Colonic mucosa (tissue), 4 donors: ENCODE measurements around the gene SLC17A2. TPM values are rescaled to one million over a fixed set of nuclear protein-coding genes. Genes with fewer than 3 reads are reported as not detected.

Source experiments
- DNase-seq: peaks from one replicate; pipeline ENCODE4 v3.0.0-alpha.2; 2020
- H3K27ac ChIP-seq: fragments of 200-600 bp; one replicate; pipeline ENCODE4 v1.8.0; 2021
- H3K27me3 ChIP-seq: fragments of 200-600 bp; one replicate; pipeline ENCODE4 v1.8.0; 2021
- H3K36me3 ChIP-seq: fragments of 200-600 bp; one replicate; pipeline ENCODE4 v1.8.0; 2021
- H3K4me1 ChIP-seq: fragments of 200-600 bp; one replicate; pipeline ENCODE4 v1.8.0; 2021; ENCODE audit warnings: mild to moderate bottlenecking
- H3K4me3 ChIP-seq: fragments of 200-600 bp; one replicate; pipeline ENCODE4 v1.8.0; 2021
- H3K9ac ChIP-seq, 2 donors: one replicate each; pipeline ENCODE4 v1.7.0; 2013; ENCODE audit warnings: control low read depth in 2 of 2, low read depth in 2 of 2, low read length in 2 of 2
- H3K9me3 ChIP-seq: fragments of 200-600 bp; one replicate; pipeline ENCODE4 v1.8.0; 2021
- intact Hi-C: fragments of 100-400 bp; cut with DNase I; formaldehyde crosslinking; loops from one replicate; pipeline ENCODE4 v1.14.1; 2022
- total RNA-seq, 2 donors: library from RNA; stranded (reverse); fragmentation: NEBNext Ultra II Directional in 1 of 2; extraction: Animal tissue kit (Norgen Biotek cat#: 25700) in 1 of 2; gene quantifications; one replicate each; pipeline ENCODE4 v1.2.1, GENCODE V29; 2021
- TF ChIP-seq, protein P1 (sequence below): fragments of 200-600 bp; IDR thresholded peaks from one replicate; pipeline ENCODE4 v1.8.0; 2022; ENCODE audit warnings: antibody characterized with exemption, mild to moderate bottlenecking
- donor health status: healthy.
- donor health status: DM: no; HTN: no; CAD: no.
- donor health status: DM: no; HTN: no; CAD: no.

The SLC17A2 gene
- total RNA-seq, 2 donors from 2014 or later, result not detected

DNA sequence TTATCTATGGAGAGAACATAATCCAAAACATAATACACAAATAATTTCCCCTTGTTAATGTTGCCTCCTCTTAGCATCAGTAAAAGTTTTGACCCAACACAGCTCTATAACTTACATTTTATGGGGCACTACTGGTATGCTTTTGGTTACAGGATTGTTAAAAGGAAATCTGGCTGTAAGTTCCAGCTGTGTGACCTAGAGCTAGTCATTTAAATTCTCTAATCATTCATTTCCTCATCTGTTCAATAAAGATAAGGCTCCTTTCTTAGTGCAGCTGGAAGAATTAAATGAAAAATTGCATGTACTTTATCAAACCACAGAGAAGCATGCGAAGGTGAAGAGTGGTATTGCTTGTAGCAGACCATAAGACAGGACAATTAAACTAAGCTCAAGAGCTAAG is 4.6 kb downstream of the SLC17A2 start:
- H3K27me3 ChIP-seq, result no peaks in the 10 kb centered on the region
- no peak overlapping the region for H3K27ac ChIP-seq
- no peaks in the 10 kb centered on the region for H3K9me3 ChIP-seq
- no peaks in the 10 kb centered on the region for H3K4me1 ChIP-seq
- no peak for DNase-seq
- H3K9ac ChIP-seq, result no peak overlapping the region
- intact Hi-C loops, result no loop called here
- TF ChIP-seq, protein P1, sequence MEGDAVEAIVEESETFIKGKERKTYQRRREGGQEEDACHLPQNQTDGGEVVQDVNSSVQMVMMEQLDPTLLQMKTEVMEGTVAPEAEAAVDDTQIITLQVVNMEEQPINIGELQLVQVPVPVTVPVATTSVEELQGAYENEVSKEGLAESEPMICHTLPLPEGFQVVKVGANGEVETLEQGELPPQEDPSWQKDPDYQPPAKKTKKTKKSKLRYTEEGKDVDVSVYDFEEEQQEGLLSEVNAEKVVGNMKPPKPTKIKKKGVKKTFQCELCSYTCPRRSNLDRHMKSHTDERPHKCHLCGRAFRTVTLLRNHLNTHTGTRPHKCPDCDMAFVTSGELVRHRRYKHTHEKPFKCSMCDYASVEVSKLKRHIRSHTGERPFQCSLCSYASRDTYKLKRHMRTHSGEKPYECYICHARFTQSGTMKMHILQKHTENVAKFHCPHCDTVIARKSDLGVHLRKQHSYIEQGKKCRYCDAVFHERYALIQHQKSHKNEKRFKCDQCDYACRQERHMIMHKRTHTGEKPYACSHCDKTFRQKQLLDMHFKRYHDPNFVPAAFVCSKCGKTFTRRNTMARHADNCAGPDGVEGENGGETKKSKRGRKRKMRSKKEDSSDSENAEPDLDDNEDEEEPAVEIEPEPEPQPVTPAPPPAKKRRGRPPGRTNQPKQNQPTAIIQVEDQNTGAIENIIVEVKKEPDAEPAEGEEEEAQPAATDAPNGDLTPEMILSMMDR, result no peak
- no peak overlapping the region for H3K4me3 ChIP-seq
- no peaks in the 10 kb centered on the region for H3K36me3 ChIP-seq

DNA sequence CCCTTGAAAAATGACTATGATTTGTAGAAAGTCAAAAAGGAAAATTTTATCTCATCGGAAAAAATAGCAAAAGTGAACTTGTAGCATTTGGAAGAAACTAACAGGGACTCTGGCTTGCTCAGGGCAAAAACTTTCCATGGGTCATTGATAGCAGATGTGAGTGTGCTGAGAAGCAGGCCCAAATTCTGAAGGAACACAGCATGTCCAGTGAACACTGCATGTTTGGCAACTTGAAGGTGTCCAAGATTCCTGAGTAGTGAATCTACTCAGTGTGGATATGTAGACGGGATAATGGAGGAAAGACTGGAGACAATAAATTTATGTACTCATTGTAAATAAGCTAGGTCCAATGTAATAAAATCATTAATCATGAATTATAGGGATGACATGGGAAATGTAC is 8.2 kb downstream of the SLC17A2 start:
- Histone ChIP-seq H3K36me3 (no peaks in the 10 kb centered on the region), H3K27ac (no peak overlapping the region), H3K27me3 (no peaks in the 10 kb centered on the region), H3K4me3 (no peak overlapping the region), H3K9ac (no peak overlapping the region), H3K4me1 (no peaks in the 10 kb centered on the region), H3K9me3 (no peaks in the 10 kb centered on the region)
- intact Hi-C loops, result no loop called here
- TF ChIP-seq, protein P1, result no peak
- no peak for DNase-seq

DNA sequence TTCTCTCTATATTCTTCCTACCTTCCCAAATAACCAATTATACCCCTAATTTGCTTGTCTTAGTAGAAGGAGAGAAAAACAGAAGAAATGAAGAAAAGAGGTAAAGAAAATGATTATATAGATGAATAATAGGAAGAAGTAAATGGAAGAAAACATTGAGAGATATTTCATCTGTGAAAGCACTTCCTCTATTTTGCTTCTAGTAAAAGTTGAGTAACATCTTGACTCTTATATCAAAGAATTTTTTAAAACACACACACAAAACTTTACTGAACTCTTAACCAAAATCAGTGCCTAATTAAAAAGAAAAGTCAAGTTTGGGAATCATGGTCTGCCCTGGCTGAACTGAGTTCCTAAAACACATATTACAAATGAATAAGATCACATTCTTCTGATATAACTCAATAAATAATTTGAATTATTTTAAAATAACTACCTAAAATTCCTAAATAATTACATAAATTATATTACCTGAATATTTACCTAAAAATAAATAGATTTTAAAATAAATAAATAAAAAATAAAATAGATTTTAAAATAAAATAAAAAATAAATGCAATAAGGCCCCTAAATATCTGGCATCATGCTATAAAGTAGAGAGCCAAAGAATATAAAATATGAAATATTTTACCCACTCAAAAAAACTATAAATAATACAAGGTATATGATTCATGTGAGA is 8.8 kb downstream of the SLC17A2 start:
- no peaks in the 10 kb centered on the region for H3K36me3 ChIP-seq
- TF ChIP-seq, protein P1, result no peak
- intact Hi-C loops, result no loop called here
- H3K4me1 ChIP-seq, result no peaks in the 10 kb centered on the region
- DNase-seq, result no peak
- no peak overlapping the region for H3K27ac ChIP-seq
- H3K9me3 ChIP-seq, result no peaks in the 10 kb centered on the region
- no peaks in the 10 kb centered on the region for H3K27me3 ChIP-seq
- H3K9ac ChIP-seq, result no peak overlapping the region
- no peak overlapping the region for H3K4me3 ChIP-seq

- intact Hi-C loops, result no loop called here
- Histone ChIP-seq H3K27ac (no peak overlapping the region), H3K9ac (no peak overlapping the region), H3K9me3 (no peaks in the 10 kb centered on the region), H3K36me3 (no peaks in the 10 kb centered on the region), H3K27me3 (no peaks in the 10 kb centered on the region), H3K4me1 (no peaks in the 10 kb centered on the region), H3K4me3 (no peak overlapping the region)
- TF ChIP-seq, protein P1, result no peak
- no peak for DNase-seq
Observed at GRCh38 chr6:25919657-25920056, 10.8 kb downstream of the SLC17A2 start.

- Histone ChIP-seq H3K4me1 (no peaks in the 10 kb centered on the region), H3K9me3 (no peaks in the 10 kb centered on the region), H3K27me3 (no peaks in the 10 kb centered on the region), H3K27ac (no peak overlapping the region), H3K9ac (no peak overlapping the region), H3K36me3 (no peaks in the 10 kb centered on the region), H3K4me3 (no peak overlapping the region)
- DNase-seq, result no peak
- intact Hi-C loops, result no loop called here
- TF ChIP-seq, protein P1, result no peak
Observed at GRCh38 chr6:25918083-25918683, 12.3 kb downstream of the SLC17A2 start.
